Activated gamma-delta T cell (primary cell): Measurements from ENCODE around the gene RAB44.
"Not testable (repeated sequence)": the region's sequence is repeated elsewhere in the genome, so short reads cannot be mapped to it uniquely, and the experiment has no call there.

ENCODE experiments used
- DNase-seq: peaks from one replicate; lab custom pipeline; 2025; lab: John Stamatoyannopoulos, UW
- total RNA-seq, 2 donors: gene quantifications; one replicate each; lab custom pipeline; 2026; lab: John Stamatoyannopoulos, UW

The RAB44 gene
- 0 to 1.1 reads per million in 2 donors for total RNA-seq

GRCh38 chr6:36697481-36697903 is at the start of gene RAB44:
Gene RAB44 (plus strand): TSS chr6:36697826. CDS start chr6:36704236, 6,410 bp downstream.
- no peak for DNase-seq

- no peak for DNase-seq
Observed at GRCh38 chr6:36649086-36649485, 48.5 kb upstream of the RAB44 start.

GRCh38 chr6:36649701-36650484 is 47.7 kb upstream of the RAB44 start:
- DNase-seq = no peak

- no peak for DNase-seq
Observed at GRCh38 chr6:36650848-36651478, 46.7 kb upstream of the RAB44 start.

GRCh38 chr6:36651659-36652379 is 45.8 kb upstream of the RAB44 start:
- no peak for DNase-seq

- not testable (repeated sequence) for DNase-seq
Observed at GRCh38 chr6:36654469-36654868, 43.2 kb upstream of the RAB44 start.

- no peak for DNase-seq
Observed at GRCh38 chr6:36655085-36655724, 42.4 kb upstream of the RAB44 start.

GRCh38 chr6:36656441-36656840 is 41.2 kb upstream of the RAB44 start:
- DNase-seq = no peak

GRCh38 chr6:36657271-36657670 is 40.4 kb upstream of the RAB44 start:
- DNase-seq = no peak

- no peak for DNase-seq
Observed at GRCh38 chr6:36657942-36658544, 39.6 kb upstream of the RAB44 start.

GRCh38 chr6:36659271-36659670 is 38.4 kb upstream of the RAB44 start:
- no peak for DNase-seq

- DNase-seq = no peak
Observed at GRCh38 chr6:36660771-36661471, 36.7 kb upstream of the RAB44 start.

- no peak for DNase-seq
Observed at GRCh38 chr6:36662380-36662779, 35.2 kb upstream of the RAB44 start.

GRCh38 chr6:36662827-36663256 is 34.8 kb upstream of the RAB44 start:
- DNase-seq = no peak

- DNase-seq = no peak
Observed at GRCh38 chr6:36663504-36664446, 33.9 kb upstream of the RAB44 start.

- no peak for DNase-seq
Observed at GRCh38 chr6:36665180-36665579, 32.4 kb upstream of the RAB44 start.

GRCh38 chr6:36666287-36666686 is 31.3 kb upstream of the RAB44 start:
- no peak for DNase-seq

GRCh38 chr6:36666826-36667591 is 30.6 kb upstream of the RAB44 start:
- DNase-seq = no peak

GRCh38 chr6:36668591-36668990 is 29.0 kb upstream of the RAB44 start:
- no peak for DNase-seq
